HG03045 (cell line): ENCODE data around the gene FBXW9.
"Not testable (repeated sequence)": the region's sequence is repeated elsewhere in the genome, so short reads cannot be mapped to it uniquely, and the experiment has no call there.

Source experiments
- ATAC-seq: cut with Tn5 transposase; IDR thresholded peaks from one replicate; pipeline ENCODE4 v1.9.1; 2021; ENCODE audit warnings: mild to moderate bottlenecking, moderate library complexity; ENCODE audit not compliant: unreplicated experiment

FBXW9 gene

DNA sequence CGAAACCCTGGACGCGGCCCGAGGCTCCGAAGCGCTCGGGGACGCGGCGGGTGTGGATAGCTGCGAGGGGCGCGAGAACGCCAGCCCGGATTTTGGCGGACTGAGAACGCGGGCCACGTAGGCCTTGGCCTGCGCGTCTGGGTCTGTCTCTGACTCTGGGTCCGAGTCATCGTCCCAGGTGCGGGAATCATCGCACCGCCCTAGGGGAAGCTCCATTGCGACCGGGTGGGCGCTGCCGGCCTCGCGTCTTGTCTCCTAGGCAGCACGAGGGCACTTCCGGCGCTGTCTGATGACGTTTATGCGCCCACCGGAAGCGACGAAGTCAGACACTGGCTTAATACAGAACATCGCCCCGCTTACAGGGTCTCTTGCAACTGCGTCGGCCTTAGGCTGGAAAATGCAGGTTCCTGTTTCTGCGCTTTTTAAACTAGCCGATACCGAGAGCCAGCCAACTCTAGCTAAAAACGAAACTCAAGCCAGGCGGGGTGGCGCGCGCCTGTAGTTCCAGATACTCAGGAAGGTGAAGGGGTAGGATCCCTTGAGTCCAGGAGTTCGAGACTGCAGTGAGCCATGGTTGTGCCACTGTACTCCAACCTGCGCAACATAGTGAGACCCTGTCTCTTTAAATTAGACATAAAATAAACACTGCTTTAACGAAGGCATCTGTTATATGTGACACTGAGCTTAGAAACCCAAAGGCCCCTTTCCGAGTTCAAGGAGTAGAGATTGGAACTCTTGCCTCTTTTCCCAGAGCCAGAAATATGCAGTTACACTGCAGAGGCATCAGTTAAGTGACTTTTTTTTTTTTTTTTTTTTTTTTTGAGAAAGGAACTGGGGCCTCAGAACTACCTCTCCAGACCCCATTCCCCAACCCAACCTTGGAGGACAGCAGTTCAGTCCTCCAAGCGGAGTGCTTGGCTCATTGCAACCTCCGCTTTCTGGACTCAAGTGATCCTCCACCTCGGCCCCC is at the start of gene FBXW9:
FBXW9 (minus strand) TSS at position 266 of the 970 bp plus-strand sequence; CDS start at position 216, 50 bp downstream.
- ATAC-seq, result peak; percentile 75

DNA sequence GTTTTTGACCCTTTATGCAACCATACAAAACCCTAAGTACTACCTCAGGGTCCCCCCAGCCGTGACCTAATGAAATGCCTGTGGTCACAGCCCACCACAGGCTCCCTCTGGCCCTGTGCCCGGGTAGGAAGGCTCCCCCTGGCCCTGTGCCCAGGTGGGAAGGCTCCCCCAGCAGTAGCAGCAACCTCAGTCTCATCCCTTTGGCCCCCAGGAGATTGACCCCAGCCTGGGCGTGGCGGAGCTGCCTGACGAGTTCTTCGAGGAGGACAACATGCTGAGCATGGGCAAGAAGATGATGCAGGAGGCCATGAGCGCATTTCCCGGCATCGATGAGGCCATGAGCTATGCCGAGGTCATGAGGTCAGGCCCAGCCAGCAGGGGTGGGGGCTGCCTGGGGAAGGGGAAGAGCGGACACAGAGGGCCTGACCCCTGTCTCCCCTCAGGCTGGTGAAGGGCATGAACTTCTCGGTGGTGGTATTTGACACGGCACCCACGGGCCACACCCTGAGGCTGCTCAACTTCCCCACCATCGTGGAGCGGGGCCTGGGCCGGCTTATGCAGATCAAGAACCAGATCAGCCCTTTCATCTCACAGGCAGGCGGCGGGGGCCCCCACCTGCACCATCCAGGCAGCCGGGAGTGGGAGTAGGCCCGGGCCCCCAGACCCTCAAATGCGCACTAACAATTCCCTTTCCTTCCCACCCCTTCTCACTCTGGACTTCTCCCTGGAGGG is 48.9 kb upstream of the FBXW9 start:
- ATAC-seq, result no peak

DNA sequence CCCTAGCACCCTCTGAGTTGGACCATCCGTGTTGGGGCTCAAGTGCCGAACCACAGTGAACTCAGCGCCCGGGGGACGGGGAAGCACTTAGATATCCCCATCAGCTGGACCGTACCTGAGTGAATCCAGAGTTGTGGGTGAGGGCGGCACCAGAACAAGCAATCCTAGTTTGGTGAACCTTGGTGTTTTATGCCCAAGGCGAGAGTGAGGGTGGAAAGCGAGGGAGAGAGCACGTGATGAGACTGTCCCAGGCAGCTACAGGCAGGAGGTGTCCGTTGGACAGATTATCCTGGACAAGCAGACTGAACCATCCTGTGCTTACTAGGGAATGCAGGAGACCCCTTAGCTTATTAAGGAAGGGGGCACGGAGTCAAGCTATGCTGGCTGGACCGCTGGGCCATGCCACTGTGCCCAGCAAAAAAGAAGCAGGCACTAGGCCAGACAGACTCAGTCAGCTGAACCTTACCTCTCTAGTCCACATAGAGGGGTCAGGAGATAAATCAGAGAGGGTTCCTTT is 41.5 kb upstream of the FBXW9 start:
- no peak for ATAC-seq

DNA sequence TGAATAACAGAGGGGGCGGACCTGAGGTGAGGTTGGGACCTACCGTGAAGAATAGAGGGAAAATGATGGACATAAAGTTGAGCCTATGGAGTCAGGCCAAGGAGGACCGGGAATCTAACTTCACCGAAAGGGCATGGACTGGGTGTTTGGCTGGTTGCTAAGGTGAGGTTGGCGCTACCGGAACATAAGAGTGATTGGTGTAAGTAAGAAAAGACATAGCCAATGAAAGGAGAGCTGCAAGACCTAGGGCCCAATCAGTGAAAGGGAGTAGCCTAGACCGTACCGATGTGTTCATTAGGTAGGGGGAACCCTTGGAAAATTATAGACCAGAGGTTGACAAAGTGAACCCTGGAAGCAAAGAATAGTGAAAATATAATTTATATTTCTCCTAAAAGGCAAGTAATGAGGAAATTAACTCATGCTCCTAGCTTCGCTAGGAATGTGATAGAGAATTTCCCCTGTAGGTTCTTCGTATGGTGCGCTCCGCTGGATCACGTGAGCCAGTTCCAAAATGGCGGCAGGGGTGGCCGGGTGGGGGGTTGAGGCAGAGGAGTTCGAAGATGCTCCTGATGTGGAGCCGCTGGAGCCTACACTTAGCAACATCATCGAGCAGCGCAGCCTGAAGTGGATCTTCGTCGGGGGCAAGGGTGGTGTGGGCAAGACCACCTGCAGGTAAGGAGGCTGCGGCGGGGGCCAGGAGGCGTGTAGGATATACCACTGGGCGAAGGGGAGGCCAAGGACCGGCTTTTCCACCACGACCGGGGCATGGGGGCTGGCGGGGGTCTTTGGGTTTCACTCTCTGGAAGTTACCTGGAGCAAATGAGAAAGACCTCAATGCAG is 40.8 kb upstream of the FBXW9 start, which contains the start of gene GET3:
GET3 (plus strand) TSS at position 503 of the 840 bp plus-strand sequence; CDS start at position 512, 9 bp downstream.
- peak; percentile 70 for ATAC-seq

DNA sequence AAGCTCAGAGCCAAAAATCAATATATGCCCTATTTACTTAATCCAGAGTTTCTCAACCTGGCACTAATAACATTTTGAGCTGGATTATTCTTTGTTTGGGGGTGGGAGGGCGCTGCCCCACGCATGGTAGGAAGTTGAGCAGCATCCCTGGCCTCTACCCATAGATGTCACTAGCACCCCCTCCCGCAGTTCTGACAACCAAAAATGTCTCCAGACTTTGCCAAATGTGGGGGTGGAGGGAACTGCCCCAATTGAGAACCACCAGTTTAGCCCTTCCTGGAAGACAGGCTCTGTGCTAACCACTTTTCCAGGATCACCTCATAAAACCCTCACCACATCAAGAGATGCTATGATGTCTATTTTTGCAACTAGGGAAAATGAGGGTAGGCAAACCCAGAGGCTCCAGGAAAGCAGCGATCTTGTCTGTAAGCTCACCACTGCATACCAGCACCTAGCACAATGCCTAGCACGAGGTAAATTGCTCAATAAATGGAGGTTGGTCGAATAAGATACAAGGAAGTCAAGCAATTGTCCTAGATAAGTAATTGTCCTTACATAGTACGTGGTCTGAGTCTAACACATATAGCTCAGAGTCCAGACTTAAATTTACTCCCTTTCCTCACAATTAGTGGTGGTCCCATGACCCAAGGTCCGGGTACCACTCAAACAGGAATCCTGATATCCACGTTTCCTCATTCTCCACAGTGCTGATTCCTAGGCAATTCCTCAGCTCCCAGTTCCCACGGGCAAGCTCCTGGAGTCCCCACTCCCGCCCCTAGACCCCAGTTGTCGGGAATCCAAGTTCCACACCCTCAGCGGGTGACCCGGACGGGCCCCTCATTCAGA is 37.2 kb upstream of the FBXW9 start:
- ATAC-seq, result no peak

DNA sequence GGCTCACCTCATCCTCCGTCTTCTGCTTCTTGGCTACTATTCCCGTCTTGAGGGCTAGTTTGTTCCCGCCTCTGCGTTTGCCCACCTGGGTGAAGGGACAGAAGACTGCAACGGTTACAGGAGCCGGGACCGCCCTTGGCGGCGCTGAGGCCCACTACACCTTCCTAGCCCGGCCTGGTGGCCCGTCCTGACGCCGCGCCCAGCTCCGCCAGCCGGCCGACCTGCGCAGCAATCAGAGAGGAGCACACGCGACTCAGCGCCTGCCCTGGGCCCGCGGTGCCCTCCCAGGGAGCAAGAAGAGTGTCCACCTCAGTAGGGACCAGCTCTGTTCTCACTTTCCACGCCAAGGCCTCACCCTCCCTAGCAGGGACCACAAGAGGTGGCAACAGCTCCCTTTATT is 34.9 kb upstream of the FBXW9 start:
- ATAC-seq, result no peak

DNA sequence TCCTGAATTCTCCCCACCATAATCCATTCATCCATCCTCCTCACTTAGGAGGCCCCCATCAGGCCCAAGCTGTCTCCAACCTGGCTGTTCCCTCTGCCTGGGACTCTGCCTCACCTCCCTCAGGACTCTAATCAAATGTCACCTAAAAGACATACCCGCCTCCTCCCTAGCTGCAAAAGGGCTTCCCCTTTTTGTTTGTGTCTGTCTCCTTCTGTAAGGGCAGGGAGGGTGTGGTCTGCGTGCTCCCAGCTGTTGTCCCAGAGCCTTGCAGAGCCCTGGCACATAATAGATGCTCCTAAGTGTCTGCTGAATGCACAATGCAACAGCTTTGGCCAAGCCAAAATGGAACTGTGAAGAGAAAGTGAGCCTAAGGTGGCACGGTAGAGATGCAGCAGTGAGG is 33.6 kb upstream of the FBXW9 start:
- no peak for ATAC-seq

DNA sequence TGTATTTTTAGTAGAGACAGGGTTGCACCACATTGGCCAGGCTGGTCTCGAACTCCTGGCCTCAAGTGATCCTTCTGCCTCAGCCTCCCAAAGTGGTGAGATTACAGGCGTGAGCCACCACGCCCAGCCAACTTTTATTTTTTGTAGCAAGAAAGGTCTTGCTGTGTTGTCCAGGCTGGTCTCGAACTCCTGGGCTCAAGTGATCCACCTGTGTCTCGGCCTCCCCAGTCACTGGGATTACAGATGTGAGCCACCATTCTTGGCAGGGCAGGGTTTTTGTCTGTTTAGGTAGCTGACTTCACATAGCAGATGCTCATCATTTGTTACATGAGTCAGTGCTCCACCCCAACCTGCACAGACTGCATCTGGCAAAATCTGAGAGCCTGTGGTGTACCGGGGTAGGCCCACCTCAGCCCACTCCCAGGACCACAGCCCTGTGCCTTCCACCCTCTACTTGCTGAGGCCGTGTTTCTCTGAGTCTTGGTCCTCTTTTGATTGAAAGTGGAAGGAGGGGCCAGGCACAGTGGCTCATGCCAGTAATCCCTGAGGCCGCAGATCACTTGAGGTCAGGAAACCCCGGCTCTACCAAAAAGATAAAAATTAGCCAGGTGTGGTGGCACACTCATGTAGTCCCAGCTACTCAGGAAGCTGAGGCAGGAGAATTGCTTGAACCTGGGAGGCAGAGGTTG is 31.5 kb upstream of the FBXW9 start:
- no peak for ATAC-seq

DNA sequence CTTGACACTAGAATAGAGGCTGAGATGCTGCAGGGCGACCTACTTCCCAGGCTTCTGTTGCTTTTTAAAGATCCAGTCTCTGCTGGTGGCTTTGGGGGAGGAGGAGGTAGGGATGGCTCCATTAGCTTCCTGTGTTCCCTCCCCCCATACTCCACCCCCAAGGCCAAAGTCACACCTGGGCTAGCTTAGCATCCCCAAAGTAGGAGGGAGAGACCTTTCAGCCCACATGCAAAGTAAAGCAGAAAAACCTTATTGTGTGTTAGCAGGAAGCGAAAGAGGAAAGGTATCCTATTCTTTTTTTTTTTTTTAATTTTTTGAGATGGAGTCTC is 30.5 kb upstream of the FBXW9 start:
- ATAC-seq, result no peak

DNA sequence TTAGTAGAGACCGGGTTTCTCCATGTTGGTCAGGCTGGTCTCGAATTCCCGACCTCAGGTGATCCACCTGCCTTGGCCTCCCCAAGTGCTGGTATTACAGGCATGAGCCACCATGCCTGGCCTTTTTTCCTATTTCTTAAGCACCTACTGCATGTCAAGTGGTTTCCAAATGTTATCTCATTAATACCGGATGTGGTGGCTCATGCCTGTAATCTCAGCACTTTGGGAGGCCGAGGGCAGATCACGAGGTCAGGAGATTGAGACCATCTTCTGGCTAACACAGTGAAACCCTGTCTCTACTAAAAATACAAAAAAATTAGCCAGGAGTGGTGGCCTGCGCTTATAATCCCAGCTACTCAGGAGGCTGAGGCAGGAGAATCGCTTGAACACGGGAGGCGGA is 29.2 kb upstream of the FBXW9 start:
- ATAC-seq, result not testable (repeated sequence)

DNA sequence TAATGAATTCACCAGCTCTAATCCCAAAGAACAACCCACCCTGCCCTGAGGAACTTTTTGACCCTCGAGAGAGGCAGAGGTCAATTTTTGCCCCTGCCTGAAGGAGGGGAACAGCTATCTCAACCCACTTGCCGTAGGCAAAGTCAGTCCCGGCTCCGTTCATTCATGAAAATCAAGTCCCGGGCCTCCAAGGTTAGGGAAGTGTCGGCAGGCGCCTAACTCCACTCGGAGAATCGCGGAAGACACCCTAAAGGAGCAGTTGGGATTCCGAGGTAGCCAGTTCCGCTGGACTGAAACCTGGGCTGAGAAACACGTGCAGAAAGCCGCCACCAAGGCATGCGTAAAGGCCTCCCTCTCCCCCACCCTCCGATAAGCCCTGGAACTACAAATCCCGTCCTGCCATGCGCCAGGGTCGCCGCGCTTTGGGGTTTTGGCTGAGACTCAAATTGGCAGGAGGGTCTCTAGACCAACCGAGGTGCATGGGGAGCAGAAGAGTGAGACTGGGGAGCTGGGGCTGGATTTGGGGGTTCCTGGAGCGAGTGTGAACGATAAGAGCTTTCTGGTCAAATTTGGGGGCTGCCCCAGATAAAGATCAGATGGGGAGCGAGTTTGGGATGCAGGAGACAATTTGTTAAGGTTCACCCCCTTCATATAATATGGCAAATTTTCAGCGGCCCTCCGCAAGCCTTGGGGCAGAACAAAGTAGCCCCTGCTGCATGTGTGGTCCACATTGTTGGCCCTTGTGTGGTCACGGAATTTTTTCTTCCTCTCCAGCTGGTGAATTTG is 27.4 kb upstream of the FBXW9 start, which contains the start of gene TNPO2:
TNPO2 (minus strand) TSS at position 292 of the 786 bp plus-strand sequence. CDS start 2,955 bp downstream, outside the sequence.
- ATAC-seq, result no peak

DNA sequence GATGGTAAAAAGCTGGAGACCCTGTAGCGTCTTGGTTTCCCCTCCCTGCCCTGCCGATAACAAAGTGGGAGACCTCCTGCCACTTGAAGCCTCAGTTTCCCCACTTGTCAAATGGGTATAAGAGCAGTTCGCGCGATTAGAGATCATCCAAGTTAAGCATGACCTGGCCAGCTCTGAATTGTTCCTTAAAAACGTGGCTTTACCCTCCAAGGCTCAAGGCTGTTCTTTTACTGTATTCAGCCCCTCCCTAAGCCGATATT is 26.9 kb upstream of the FBXW9 start:
- no peak for ATAC-seq

DNA sequence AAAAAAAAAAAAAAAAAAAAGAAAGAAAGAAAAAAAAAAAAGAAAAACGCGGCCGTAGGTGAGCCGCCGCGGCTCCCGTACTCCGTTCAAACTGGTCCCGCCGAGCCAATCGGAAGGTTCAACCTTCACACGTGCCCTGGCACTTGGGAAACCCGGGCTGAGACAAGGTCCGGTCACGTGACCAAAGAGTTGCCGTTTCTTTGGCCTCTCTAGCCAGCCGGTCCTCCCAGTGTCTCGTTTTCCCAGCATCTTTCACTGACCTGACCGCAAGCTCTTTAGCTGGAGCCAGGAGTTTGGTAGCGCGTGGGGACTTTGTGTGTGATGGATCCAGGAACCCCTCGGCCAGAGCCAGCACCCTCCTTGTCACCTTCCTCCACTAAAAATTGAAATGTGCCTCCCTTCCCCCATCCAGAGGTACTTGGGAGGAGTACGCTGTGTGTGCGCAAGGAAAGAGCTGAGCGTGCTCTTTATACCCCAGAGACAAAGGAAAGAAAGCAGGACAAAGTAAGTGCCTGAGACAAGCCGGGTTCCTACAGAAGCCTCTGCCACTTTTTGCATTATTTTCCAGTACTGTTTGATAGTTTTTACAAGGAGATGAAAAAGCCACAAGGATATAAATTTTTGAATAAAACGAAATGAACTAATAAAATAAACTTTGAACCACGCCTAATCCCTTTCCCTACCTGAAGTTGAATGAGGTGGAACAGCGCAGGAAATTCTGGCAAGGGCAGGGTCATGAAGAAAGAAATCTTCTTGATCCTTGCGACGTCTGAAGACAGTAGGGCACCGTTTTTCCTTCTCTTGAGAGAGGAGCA is 26.3 kb upstream of the FBXW9 start:
- ATAC-seq, result peak; percentile 79

DNA sequence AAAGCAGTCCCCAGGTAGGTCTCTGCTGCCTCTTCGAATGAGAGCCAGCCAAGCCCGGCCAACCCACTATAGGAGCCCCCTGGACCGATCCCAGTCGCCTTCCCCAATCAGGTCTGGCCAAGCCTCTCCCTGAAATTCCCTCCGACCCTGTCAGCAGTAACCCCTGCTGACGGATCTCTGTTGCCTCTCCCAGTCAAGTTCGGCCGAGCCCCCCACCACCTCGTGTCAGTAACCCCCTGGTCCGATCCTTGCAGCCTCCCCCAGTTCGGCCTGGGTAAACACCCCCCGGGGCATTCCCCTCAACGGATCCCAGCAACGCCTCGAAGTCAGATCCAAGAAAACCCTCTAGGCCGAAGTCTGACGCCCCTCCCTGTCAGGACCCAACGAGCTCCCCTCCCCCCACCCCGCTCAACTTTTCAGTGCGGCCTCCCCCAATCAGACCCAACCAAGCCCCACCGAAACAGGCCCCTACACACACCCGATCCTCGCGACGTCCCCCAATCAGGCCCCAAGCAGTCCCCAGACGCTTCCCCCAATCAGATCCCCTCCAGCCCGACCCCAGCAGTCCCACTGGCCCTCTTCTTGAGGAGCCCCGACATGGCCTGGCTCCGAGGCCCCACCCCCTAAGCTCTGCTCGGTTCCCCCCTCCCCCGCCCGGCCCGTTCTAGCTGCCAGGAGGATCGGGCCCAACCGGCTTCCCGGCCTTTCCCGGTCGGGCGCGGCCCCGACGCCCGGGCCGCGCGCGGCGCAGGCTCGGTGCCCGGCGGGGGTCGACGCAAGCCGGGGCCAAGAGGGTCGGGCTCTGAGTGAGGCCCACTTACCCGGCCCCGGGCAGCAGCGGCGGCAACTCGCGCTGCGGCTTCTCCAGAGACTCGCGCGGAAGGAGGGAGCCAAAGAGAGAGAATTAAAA is 25.5 kb upstream of the FBXW9 start:
- ATAC-seq, result peak; percentile 27

DNA sequence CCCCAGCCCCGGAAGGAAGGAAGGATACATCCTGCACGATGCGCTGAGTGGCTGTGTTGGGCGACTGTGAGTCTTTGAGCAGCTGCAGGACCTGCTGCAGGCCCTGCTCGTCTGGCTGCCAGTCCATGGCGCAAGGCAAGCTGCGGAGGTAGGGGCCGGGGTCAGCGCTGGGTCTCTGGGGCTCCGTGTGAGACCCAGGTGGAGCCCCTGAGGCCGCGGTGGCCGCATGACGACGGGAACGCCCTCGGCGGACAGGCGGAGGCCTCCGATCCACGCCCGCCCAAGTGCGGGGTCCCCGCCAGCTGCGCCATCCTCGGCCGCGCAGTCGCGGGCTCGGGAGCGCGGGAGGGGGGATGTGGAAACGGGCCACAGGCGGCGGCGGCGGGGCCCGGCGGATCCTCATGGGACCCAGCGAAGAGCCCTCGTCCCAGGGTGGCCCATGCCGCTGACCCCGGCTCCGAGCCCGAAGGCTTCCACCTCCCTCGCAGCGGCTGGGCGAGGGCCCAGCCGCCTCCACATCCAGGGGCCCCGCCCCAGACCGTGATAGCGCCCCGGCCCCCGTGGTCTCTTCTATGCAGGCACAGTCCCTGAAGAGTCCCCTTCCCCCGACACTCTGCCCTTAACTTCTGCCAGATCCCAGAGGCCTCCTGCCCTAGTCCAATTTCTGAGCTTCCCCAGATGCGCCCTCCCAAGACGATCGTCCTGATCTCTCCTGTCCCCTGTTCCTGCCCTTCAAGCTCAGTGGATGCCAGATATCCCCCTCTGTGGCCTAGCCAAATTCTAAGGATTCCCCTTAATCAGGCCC is 24.6 kb upstream of the FBXW9 start:
- ATAC-seq, result no peak

DNA sequence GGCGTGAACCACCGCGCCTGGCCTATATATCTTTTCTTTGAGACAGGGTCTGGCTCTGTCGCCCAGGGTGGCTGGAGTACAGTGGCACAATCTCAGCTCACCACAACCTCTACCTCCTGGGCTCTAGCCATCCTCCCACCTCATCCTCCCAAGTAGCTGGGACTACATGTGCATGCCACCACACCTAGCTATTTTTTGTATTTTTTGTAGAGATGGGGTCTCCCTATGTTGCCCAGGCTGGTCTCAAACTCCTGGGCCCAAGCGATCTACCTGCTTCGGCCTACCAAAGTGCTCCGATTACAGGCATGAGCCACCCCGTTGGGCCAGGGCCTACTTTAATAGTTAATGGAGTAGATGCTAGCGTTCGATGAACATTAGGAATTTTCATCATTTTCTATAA is 23.9 kb upstream of the FBXW9 start:
- no peak for ATAC-seq
